ENCODE data around the gene SMIM3.
A peak's percentile ranks its signal among the peaks of the same experiment; 100 is the strongest.
"Not testable (repeated sequence)": the region's sequence is repeated elsewhere in the genome, so short reads cannot be mapped to it uniquely, and the experiment has no call there.

Gene SMIM3

GRCh38 chr5:150801117-150801927 is 22.8 kb downstream of the SMIM3 start:
- DNase-seq, result peak; percentile 19

- no peak for DNase-seq
Measured at GRCh38 chr5:150804388-150804787, 25.8 kb downstream of the SMIM3 start.

- DNase-seq, result no peak
Measured at GRCh38 chr5:150809363-150809762, 30.8 kb downstream of the SMIM3 start.

GRCh38 chr5:150815010-150815409 is 36.5 kb downstream of the SMIM3 start:
- DNase-seq, result no peak

- DNase-seq, result no peak
Measured at GRCh38 chr5:150816946-150817345, 38.4 kb downstream of the SMIM3 start.

GRCh38 chr5:150829744-150830143 is 51.2 kb downstream of the SMIM3 start:
- DNase-seq, result no peak

GRCh38 chr5:150831821-150832220 is 53.3 kb downstream of the SMIM3 start:
- not testable (repeated sequence) for DNase-seq

- no peak for DNase-seq
Measured at GRCh38 chr5:150836064-150836463, 57.5 kb downstream of the SMIM3 start.

- no peak for DNase-seq
Measured at GRCh38 chr5:150836703-150837102, 58.1 kb downstream of the SMIM3 start.

- not testable (repeated sequence) for DNase-seq
Measured at GRCh38 chr5:150845185-150845859, 66.8 kb downstream of the SMIM3 start.

- not testable (repeated sequence) for DNase-seq
Measured at GRCh38 chr5:150846308-150846653, 67.7 kb downstream of the SMIM3 start, which contains the start of gene IRGM. Gene IRGM, plus strand, starts transcription at chr5:150846521. Its CDS starts 1,603 bp downstream, at chr5:150848124.

All from NCI-H1092 treated with DMSO at 0.1 percent for 48 hours (cell line).